ENCODE data around the gene SLC1A2.

GRCh38 chr11:35316161-35316560 is 103.2 kb downstream of the SLC1A2 start:
- TF ChIP-seq POLR2A (IDR thresholded peaks at IDR 0.05; ENCODE audit: low read depth, low read length) (no peak), CTCF (IDR thresholded peaks at IDR 0.05; ENCODE audit: extremely low read depth in 1 of 2, insufficient read depth in 1 of 2, low read depth in 1 of 2, low read length in 2 of 2) (no peak), POLR2AphosphoS5 (IDR thresholded peaks at IDR 0.05; ENCODE audit: insufficient read depth, low read depth, low read length) (no peak)

Data from endothelial cell of umbilical vein (primary cell).